Hepatocyte (in vitro differentiated cells): Measurements from ENCODE around the gene ZNF44.

ENCODE experiments used
- CTCF ChIP-seq: fragments of 200-600 bp; sonication (generic); IDR thresholded peaks from 2 replicates; pipeline ENCODE4 v1.5.1; 2016; ENCODE audit warnings: antibody characterized with exemption, mild to moderate bottlenecking; ENCODE audit not compliant: poor library complexity
- EZH2 ChIP-seq: fragments of 200-600 bp; sonication (generic); IDR thresholded peaks from 2 replicates; pipeline ENCODE4 v1.6.1; 2016; ENCODE audit warnings: antibody characterized with exemption, mild to moderate bottlenecking, borderline replicate concordance

GRCh38 chr19:12287958-12288500 lies 6.7 kb downstream of the ZNF44 start:
- TF ChIP-seq CTCF (no peak), EZH2 (no peak)
